H1 (cell line): ENCODE results near the gene CCDC38. TPM values are rescaled to one million over a fixed set of nuclear protein-coding genes. Genes with fewer than 3 reads are reported as not detected.

Source experiments
- CTCF ChIA-PET: fragments of 300-600 bp; sonication (Branson Sonifier 250); formaldehyde crosslinking; loops from one replicate; lab custom pipeline; 2021; ENCODE audit not compliant: partially characterized antibody; lab: Charles Lee
- POLR2A ChIA-PET: fragments of 300-600 bp; sonication (Branson Sonifier 250); formaldehyde crosslinking; loops from one replicate; lab custom pipeline; 2021; ENCODE audit warnings: inconsistent platforms; ENCODE audit not compliant: partially characterized antibody; lab: Charles Lee
- DNase-seq, 2 experiments: peaks; one replicate each; pipeline versions ENCODE4 v3.0.0 to v3.0.0-alpha.2; 2010 to 2022; ENCODE audit warnings: low spot score in 2 of 2, low read depth in 1 of 2, mixed read lengths in 1 of 2
- FAIRE-seq: peaks from 2 replicates; lab custom pipeline; 2011; peaks lifted over from hg19 to GRCh38; lab: Jason Lieb, UNC
- H2AFZ ChIP-seq: 2 replicates; pipeline ENCODE4 v1.8.1; 2012; ENCODE audit warnings: low read length, inconsistent platforms
- H2AK5ac ChIP-seq: 2 replicates; pipeline ENCODE4 v1.6.1; 2013; ENCODE audit warnings: low read depth, low read length
- H2BK120ac ChIP-seq: replicated peaks from 2 replicates; pipeline ENCODE3; 2013; ENCODE audit warnings: low read depth, low read length, inconsistent platforms
- H2BK12ac ChIP-seq: 2 replicates; pipeline ENCODE4 v1.6.1; 2013; ENCODE audit warnings: low read depth, low read length
- H2BK15ac ChIP-seq: 2 replicates; pipeline ENCODE4 v1.6.1; 2013; ENCODE audit warnings: low read length
- H2BK20ac ChIP-seq: 2 replicates; pipeline ENCODE4 v1.6.1; 2013; ENCODE audit warnings: low read length
- H2BK5ac ChIP-seq: 2 replicates; pipeline ENCODE4 v1.6.1; 2013; ENCODE audit warnings: low read depth, low read length
- H3K14ac ChIP-seq: 2 replicates; pipeline ENCODE4 v1.6.1; 2013; ENCODE audit warnings: inconsistent platforms; ENCODE audit not compliant: insufficient read length
- H3K18ac ChIP-seq: 2 replicates; pipeline ENCODE4 v1.6.1; 2013; ENCODE audit warnings: low read length; ENCODE audit errors: extremely low read depth
- H3K23ac ChIP-seq: 2 replicates; pipeline ENCODE4 v1.6.1; 2013; ENCODE audit warnings: inconsistent platforms; ENCODE audit not compliant: insufficient read length
- H3K23me2 ChIP-seq: 2 replicates; pipeline ENCODE4 v1.6.1; 2013; ENCODE audit warnings: low read depth, low read length
- H3K27ac ChIP-seq: 2 replicates; pipeline ENCODE4 v1.6.1; 2011; ENCODE audit warnings: low read depth, low read length, inconsistent platforms
- H3K27me3 ChIP-seq, 4 experiments: replicated peaks in 1 of 4; 1 replicate in 1 of 4; 2 replicates in 3 of 4; pipeline versions ENCODE4 v1.6.1 to v1.8.1; 2011 to 2013; ENCODE audit warnings: low read length in 3 of 4, mild to moderate bottlenecking in 3 of 4, inconsistent platforms in 2 of 4, mixed read lengths in 2 of 4, moderate library complexity in 1 of 4; ENCODE audit not compliant: control insufficient read depth in 3 of 4, insufficient read depth in 3 of 4; ENCODE audit errors: extremely low read depth in 1 of 4
- H3K36me3 ChIP-seq, 4 experiments: 2 replicates each; pipeline versions ENCODE4 v1.6.1 to v1.8.1; 2011 to 2013; ENCODE audit warnings: mild to moderate bottlenecking in 4 of 4, low read length in 3 of 4, moderate library complexity in 2 of 4, control low read depth in 1 of 4, inconsistent platforms in 1 of 4; ENCODE audit not compliant: insufficient read depth in 4 of 4, control insufficient read depth in 2 of 4
- H3K4ac ChIP-seq: replicated peaks from 2 replicates; pipeline ENCODE3; 2013; ENCODE audit warnings: low read length, low read depth, mixed read lengths, inconsistent platforms; ENCODE audit not compliant: insufficient read length
- H3K4me1 ChIP-seq, 4 experiments: replicated peaks in 1 of 4; 1 replicate in 1 of 4; 2 replicates in 3 of 4; pipeline versions ENCODE4 v1.6.1 to v1.8.1; 2011 to 2013; ENCODE audit warnings: low read length in 3 of 4, inconsistent platforms in 2 of 4, mixed read lengths in 1 of 4; ENCODE audit not compliant: insufficient read depth in 4 of 4, control insufficient read depth in 3 of 4
- H3K4me2 ChIP-seq, 2 experiments: 2 replicates each; pipeline versions ENCODE4 v1.6.1 to v1.8.1; 2011 to 2013; ENCODE audit warnings: low read depth in 2 of 2, low read length in 2 of 2, control low read depth in 1 of 2, inconsistent platforms in 1 of 2, mild to moderate bottlenecking in 1 of 2; ENCODE audit not compliant: insufficient read depth in 1 of 2
- H3K4me3 ChIP-seq, 4 experiments: fragments of 200-600, 300-600 bp in 1 of 4; sonication (generic), shearing (Covaris generic), sonication (Bioruptor Twin) in 1 of 4; 2 replicates each; pipeline versions ENCODE4 v1.5.1 to v1.8.1; 2011 to 2016; ENCODE audit warnings: low read length in 4 of 4, low read depth in 3 of 4, control low read depth in 2 of 4, inconsistent platforms in 2 of 4, mild to moderate bottlenecking in 2 of 4, mixed read lengths in 1 of 4, moderate library complexity in 1 of 4; ENCODE audit not compliant: insufficient read depth in 2 of 4; ENCODE audit errors: extremely low read depth in 1 of 4
- H3K56ac ChIP-seq: replicated peaks from 2 replicates; pipeline ENCODE3; 2013; ENCODE audit warnings: low read depth, mild to moderate bottlenecking, mixed read lengths, low read length, inconsistent platforms; ENCODE audit not compliant: insufficient read length
- H3K79me1 ChIP-seq: 2 replicates; pipeline ENCODE4 v1.6.1; 2013; ENCODE audit warnings: low read depth, low read length, control low read depth
- H3K79me2 ChIP-seq, 2 experiments: 2 replicates each; pipeline versions ENCODE4 v1.6.1 to v1.8.1; 2012 to 2013; ENCODE audit warnings: low read length in 2 of 2, mild to moderate bottlenecking in 2 of 2, inconsistent platforms in 1 of 2; ENCODE audit not compliant: insufficient read depth in 2 of 2, control insufficient read depth in 1 of 2
- H3K9ac ChIP-seq, 4 experiments: replicated peaks in 1 of 4; 1 replicate in 1 of 4; 2 replicates in 3 of 4; pipeline versions ENCODE4 v1.6.1 to v1.8.1; 2011 to 2013; ENCODE audit warnings: low read depth in 3 of 4, low read length in 3 of 4, control low read depth in 2 of 4, mild to moderate bottlenecking in 2 of 4, moderate library complexity in 2 of 4, inconsistent platforms in 1 of 4; ENCODE audit errors: extremely low read depth in 1 of 4
- H3K9me3 ChIP-seq, 2 experiments: 2 replicates each; pipeline versions ENCODE4 v1.6.1 to v1.8.1; 2012 to 2013; ENCODE audit warnings: mild to moderate bottlenecking in 2 of 2, moderate library complexity in 2 of 2, control low read depth in 1 of 2, inconsistent platforms in 1 of 2, low read depth in 1 of 2, low read length in 1 of 2, mixed read lengths in 1 of 2; ENCODE audit not compliant: insufficient read depth in 2 of 2
- H4K20me1 ChIP-seq, 2 experiments: replicated peaks in 1 of 2; 2 replicates each; pipeline versions ENCODE3 to v1.8.1; 2011 to 2013; ENCODE audit warnings: inconsistent platforms in 2 of 2, low read length in 2 of 2, mild to moderate bottlenecking in 1 of 2; ENCODE audit not compliant: insufficient read depth in 2 of 2, control insufficient read depth in 1 of 2
- H4K5ac ChIP-seq: 2 replicates; pipeline ENCODE4 v1.6.1; 2013; ENCODE audit warnings: low read length, low read depth, mixed read lengths, inconsistent platforms; ENCODE audit not compliant: insufficient read length
- H4K8ac ChIP-seq: 2 replicates; pipeline ENCODE4 v1.8.0; 2013; ENCODE audit warnings: mild to moderate bottlenecking, moderate library complexity, low read length, inconsistent platforms; ENCODE audit not compliant: insufficient read depth; ENCODE audit errors: extremely low read depth
- H4K91ac ChIP-seq: replicated peaks from 2 replicates; pipeline ENCODE3; 2013; ENCODE audit warnings: low read length, mixed read lengths, inconsistent platforms; ENCODE audit not compliant: insufficient read length
- BCL11A ChIP-seq, 2 experiments: IDR thresholded peaks; one replicate each; pipeline ENCODE4 v1.6.1; 2011; ENCODE audit warnings: low read depth in 2 of 2, low read length in 2 of 2, mild to moderate bottlenecking in 2 of 2
- CBX8 ChIP-seq: fragments of 300-800, 300-1000 bp; sonication (generic); IDR thresholded peaks from 2 replicates; pipeline ENCODE4 v1.7.1; 2016; ENCODE audit warnings: low read depth, low read length, borderline replicate concordance
- CEBPB ChIP-seq: IDR thresholded peaks from 2 replicates; pipeline ENCODE4 v1.6.1; 2012; ENCODE audit warnings: low read depth, low read length
- NRF1 ChIP-seq: IDR thresholded peaks from 2 replicates; pipeline ENCODE4 v1.6.1; 2011; ENCODE audit warnings: mild to moderate bottlenecking, low read depth, low read length, improper control_type of control experiment
- RBBP5 ChIP-seq: IDR thresholded peaks from 2 replicates; pipeline ENCODE4 v1.7.1; 2012; ENCODE audit warnings: low read depth, mild to moderate bottlenecking, inconsistent platforms, low read length, moderate library complexity, borderline replicate concordance
- SIX5 ChIP-seq: IDR thresholded peaks from 2 replicates; pipeline ENCODE4 v1.6.1; 2011; ENCODE audit warnings: mild to moderate bottlenecking, low read depth, low read length
- SP1 ChIP-seq: IDR thresholded peaks from 2 replicates; pipeline ENCODE4 v1.6.1; 2011; ENCODE audit warnings: low read depth, low read length
- SP2 ChIP-seq: IDR thresholded peaks from 2 replicates; pipeline ENCODE4 v1.6.1; 2012; ENCODE audit warnings: mild to moderate bottlenecking, low read length, inconsistent platforms
- TBP ChIP-seq: IDR thresholded peaks from 2 replicates; pipeline ENCODE4 v1.6.1; 2011; ENCODE audit warnings: low read depth, low read length, improper control_type of control experiment
- YY1 ChIP-seq: IDR thresholded peaks from 2 replicates; pipeline ENCODE4 v1.6.1; 2011; ENCODE audit warnings: low read depth, mild to moderate bottlenecking, low read length
- WGBS, 2 experiments: shearing (Covaris generic) in 1 of 2; methylation state at CpG; one replicate each; pipeline versions ENCODE4 v1.1.6 to v1.1.7; 2013 to 2015; ENCODE audit warnings: low lambda C conversion rate in 2 of 2, mixed read lengths in 2 of 2, inconsistent platforms in 1 of 2, low coverage in 1 of 2, missing lambda C conversion rate in 1 of 2; ENCODE audit not compliant: insufficient replicate concordance in 2 of 2, insufficient coverage in 1 of 2, insufficient read length in 1 of 2; ENCODE audit errors: extremely low coverage in 1 of 2, missing lambda C conversion rate in 1 of 2; 5-methylcytosine and 5-hydroxymethylcytosine counted together
- polyA plus RNA-seq, 7 experiments: library from polyadenylated mRNA; depleted of rRNA in 3 of 7; stranded (reverse) in 5 of 7; unstranded in 2 of 7; fragments of >200 nt in 5 of 7; fragments of 200-250 nt in 2 of 7; gene quantifications; 1 replicate in 5 of 7; 2 replicates in 1 of 7; 4 replicates in 1 of 7; pipeline versions ENCODE4 v1.2.1 to v1.2.3, GENCODE V29; 2011 to 2013; ENCODE audit warnings: missing spikeins in 2 of 7, mixed read lengths in 2 of 7
- total RNA-seq: library from RNA; stranded (reverse); fragmentation: NEBNext Ultra II Directional; extraction: Animal tissue kit (Norgen Biotek cat#: 25700); gene quantifications from 2 replicates; pipeline ENCODE4 v1.2.1, GENCODE V29; 2021
- TF ChIP-seq, protein P1 (sequence below): IDR thresholded peaks from 2 replicates; pipeline ENCODE4 v1.6.1; 2012; ENCODE audit warnings: inconsistent platforms

The CCDC38 gene
- total and polyA plus RNA-seq, 2 of the 8 experiments (the other 6 are each of a cell fraction or from before 2014, with no cell fraction given), result not detected

GRCh38 chr12:95960241-95960640, 17.8 kb upstream of the CCDC38 start:
- Histone ChIP-seq H3K79me1 (no peaks in the 10 kb centered on the region), H3K9ac (no peak overlapping the region)
- CTCF ChIA-PET, result interaction anchor here (1.1 to 17.8 kb wide), 9 partner anchors 10 to 143 kb away, joined by 3 to 149 read pairs (median 19); partner anchors contain the start of genes AMDHD1, CCDC38 and HAL

More at GRCh38 chr12:95960241-95960640, 17.8 kb upstream of the CCDC38 start:
- no peak overlapping the region for H2BK12ac ChIP-seq
- no peaks in the 10 kb centered on the region for H3K36me3 ChIP-seq
- H2BK5ac ChIP-seq, result no peak overlapping the region
- no peak overlapping the region for H3K18ac ChIP-seq
- no peak overlapping the region for H4K91ac ChIP-seq
- TF ChIP-seq SP2, result no peak
- no peak for TF ChIP-seq TBP
- TF ChIP-seq CEBPB, result no peak
- no peak for TF ChIP-seq RBBP5
- TF ChIP-seq, protein P1, sequence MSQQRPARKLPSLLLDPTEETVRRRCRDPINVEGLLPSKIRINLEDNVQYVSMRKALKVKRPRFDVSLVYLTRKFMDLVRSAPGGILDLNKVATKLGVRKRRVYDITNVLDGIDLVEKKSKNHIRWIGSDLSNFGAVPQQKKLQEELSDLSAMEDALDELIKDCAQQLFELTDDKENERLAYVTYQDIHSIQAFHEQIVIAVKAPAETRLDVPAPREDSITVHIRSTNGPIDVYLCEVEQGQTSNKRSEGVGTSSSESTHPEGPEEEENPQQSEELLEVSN, result no peak
- TF ChIP-seq CBX8, result no peak
- TF ChIP-seq SP1, result no peak
- no peak for TF ChIP-seq SIX5
- TF ChIP-seq YY1, result no peak
- no peak for TF ChIP-seq NRF1
- TF ChIP-seq BCL11A (IDR thresholded peaks at IDR 0.05; ENCODE audit: low read depth in 2 of 2, low read length in 2 of 2), result no peak
- no peaks in the 10 kb centered on the region for H4K20me1 ChIP-seq
- no peaks in the 10 kb centered on the region for H3K9me3 ChIP-seq
- no peak overlapping the region for H3K4me2 ChIP-seq
- FAIRE-seq (no peak), DNase-seq (no peak)
- POLR2A ChIA-PET, result no interaction called here
- no peaks in the 10 kb centered on the region for H3K79me2 ChIP-seq
- H3K27me3 ChIP-seq, result no peaks in the 10 kb centered on the region
- H2AFZ ChIP-seq, result no peak overlapping the region
- H3K56ac ChIP-seq, result no peak overlapping the region
- no peak overlapping the region for H3K14ac ChIP-seq
- no peak overlapping the region for H2BK120ac ChIP-seq
- no peak overlapping the region for H3K4ac ChIP-seq
- no peak overlapping the region for H4K8ac ChIP-seq
- H3K4me1 ChIP-seq, result peaks cover 2 to 5% (median 2%) of the 10 kb centered on the region in 4 experiments; a peak in 4 of 7 replicates
- no peak overlapping the region for H4K5ac ChIP-seq
- no peak overlapping the region for H3K23ac ChIP-seq
- no peak overlapping the region for H2BK15ac ChIP-seq
- no peaks in the 10 kb centered on the region for H3K23me2 ChIP-seq
- H3K27ac ChIP-seq, result no peak overlapping the region
- no peak overlapping the region for H3K4me3 ChIP-seq
- no peak overlapping the region for H2AK5ac ChIP-seq
- WGBS, 2 experiments, result 92% methylated on average over 5 of the region's 5 CpGs; no CpG with 5 or more reads in 1 of the 2 experiments
- no peak overlapping the region for H2BK20ac ChIP-seq
